GM21528 (cell line): ENCODE data around the gene SMIM44.

Experiments
- ATAC-seq: cut with Tn5 transposase; IDR thresholded peaks from one replicate; pipeline ENCODE4 v1.9.1; 2021; ENCODE audit warnings: mild to moderate bottlenecking, moderate library complexity; ENCODE audit not compliant: unreplicated experiment, low FRiP score

Gene SMIM44

DNA sequence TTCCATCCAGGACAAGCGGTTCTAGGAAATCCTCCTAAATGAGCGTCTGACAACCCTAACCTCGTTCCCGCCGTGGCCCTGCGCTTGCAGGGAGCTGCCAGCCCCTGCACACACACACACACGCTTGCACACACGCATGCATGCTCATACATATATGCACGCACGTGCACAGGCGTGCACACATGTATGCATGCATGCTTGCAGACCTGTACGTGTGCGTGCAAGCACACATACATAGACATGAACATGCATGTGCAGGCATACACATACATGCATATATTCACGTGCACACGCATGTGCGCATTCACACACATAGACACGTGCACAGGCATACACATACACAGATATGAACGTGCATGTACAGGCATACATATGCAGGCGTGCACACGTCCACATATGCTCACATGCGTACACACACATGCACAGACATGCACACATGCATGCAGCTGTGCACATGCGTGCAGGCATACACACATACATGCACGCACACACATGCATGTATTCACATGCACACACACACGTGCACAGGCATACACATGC lies 38.5 kb downstream of the SMIM44 start:
- ATAC-seq = no peak

DNA sequence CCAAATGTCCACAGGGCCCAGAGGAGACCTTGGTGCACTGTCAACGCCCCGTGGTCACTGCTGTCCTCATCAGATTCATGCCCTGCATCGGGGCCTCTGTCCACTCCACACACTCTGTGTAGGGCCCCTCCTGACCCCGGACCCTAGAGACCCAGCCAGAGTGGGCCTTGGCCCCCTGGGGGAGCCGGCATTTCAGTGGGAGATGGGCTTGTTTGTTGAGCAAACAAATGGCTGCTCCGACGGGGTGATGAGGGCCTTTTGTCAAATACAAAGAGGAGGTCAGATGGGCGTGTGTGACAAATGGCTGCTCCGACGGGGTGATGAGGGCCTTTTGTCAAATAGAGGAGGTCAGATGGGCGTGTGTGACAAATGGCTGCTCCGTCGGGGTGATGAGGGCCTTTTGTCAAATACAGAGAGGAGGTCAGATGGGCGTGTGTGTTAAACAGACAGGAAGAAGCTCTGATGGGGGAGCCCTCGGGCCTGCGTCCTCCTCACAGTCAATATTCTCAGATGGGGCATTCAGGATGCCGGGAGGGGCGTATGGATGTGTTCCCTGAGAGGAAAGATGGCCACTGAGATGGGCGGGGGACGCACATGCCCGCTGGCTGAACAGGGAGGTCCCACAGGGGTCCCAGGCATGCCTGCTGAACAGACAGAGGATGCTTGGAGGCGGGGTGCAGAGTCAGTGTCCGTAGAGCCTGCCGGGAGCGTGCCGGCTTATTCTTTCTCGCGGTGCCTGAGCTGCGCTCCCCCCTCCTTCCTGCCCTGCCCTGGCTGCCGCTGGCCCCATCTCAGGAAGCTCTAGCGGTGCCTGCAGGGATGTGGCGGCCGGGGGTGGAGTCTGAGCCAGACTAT lies 39.2 kb downstream of the SMIM44 start:
- ATAC-seq = no peak

DNA sequence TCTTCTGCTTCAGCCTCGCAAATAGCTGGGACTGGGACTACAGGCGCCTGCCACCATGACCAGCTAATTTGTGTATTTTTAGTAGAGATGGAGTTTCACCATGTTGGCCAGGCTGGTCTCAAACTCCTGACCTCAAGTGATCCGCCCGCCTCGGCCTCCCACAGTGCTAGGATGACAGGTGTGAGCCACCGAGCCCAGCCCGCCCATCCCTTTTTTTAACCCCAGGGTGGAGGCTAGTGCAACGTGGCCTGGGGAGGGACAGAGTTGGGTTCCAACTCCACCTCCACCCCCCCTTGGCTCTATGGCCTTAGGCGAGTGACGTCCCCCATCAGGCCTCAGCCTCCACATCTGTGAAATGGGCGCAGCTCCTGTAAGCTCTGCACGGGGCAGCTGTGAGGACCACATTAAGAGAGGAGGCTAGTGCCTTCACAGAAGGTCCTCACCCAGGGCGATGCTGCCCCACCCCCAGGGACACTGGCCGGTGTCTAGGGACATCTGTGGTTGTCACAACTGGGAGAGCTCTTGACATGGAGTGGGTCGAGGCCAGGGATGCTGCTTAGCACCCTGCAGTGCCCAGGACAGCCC lies 40.7 kb downstream of the SMIM44 start:
- no peak for ATAC-seq

DNA sequence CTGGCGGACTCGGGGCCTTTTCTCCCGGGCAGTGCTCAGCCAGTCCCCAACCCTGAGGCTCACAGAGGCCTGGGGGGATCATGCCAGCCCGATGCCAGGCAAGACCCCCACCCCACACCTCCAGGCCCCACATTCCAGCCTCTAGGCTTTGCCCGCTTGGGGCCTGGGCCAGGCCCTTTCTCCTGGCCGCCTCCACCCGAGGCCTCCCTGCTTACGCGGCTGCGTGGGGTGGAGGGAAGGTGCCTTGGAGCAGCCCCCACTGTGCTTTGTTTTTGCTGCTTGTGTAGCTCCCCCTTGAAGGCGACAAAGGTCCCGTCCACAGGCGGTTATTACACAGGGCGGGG lies 41.3 kb downstream of the SMIM44 start:
- no peak for ATAC-seq

DNA sequence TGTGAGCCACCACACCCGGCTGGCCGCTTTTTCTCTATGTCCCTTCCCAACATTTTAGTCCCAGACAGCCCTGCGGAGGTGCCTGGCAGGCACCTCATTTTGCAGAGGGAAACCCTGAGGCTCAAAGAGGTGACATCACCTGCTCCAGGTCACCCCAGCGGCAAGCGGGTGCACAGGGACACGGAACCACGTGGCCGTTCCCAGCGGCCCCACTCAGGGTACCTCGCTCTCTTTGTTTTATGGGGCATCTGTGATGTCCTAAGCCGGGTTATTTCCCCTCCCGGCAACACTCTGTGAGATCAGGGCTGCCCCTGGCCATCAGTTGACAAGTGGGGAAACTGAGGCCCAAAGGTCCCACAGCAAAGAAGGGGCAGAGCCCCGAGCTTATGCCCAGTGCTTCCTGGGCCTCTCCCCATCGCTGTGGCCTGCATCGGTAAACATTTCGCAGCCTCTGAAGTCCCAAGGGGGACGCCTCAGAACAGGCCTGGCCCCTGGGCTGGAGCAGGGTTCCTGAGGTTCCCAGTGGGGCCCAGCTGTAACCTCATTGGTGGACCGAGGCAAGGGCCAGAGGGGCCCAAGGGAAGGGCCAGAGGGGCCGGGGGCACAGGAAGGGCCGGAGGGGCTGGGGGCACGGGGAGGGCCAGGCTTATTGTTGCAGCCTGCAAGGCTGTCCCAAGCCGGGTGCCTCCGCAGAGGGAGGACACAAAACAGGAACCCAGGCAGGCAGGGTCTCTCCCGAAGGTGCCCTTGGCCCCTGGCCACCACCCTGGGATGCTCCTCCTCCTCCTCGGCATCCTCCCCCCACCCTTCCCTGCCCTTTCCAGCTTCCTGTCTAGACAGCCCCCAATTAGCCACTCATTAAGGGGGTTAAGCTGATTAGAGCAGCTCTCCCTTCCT lies 41.9 kb downstream of the SMIM44 start:
- no peak for ATAC-seq

DNA sequence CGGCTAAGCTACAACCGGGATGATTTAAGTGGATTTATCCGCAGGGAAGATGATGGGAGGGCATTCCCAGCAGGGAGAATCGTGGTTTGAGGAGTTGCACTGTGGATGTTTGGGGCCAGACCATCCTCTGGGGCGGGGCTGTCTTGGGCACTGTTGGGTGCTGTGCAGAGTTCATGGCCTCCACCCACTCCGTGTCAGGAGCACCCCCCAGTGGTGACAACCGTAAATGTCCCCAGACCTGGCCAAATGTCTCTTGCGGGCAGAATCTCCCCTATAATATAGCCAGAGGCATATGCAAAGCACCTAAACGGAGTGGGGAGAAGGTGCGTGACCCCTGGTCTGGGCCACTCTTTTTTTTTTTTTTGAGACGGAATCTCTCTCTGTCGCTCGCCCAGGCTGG lies 43.2 kb downstream of the SMIM44 start:
- ATAC-seq = no peak

DNA sequence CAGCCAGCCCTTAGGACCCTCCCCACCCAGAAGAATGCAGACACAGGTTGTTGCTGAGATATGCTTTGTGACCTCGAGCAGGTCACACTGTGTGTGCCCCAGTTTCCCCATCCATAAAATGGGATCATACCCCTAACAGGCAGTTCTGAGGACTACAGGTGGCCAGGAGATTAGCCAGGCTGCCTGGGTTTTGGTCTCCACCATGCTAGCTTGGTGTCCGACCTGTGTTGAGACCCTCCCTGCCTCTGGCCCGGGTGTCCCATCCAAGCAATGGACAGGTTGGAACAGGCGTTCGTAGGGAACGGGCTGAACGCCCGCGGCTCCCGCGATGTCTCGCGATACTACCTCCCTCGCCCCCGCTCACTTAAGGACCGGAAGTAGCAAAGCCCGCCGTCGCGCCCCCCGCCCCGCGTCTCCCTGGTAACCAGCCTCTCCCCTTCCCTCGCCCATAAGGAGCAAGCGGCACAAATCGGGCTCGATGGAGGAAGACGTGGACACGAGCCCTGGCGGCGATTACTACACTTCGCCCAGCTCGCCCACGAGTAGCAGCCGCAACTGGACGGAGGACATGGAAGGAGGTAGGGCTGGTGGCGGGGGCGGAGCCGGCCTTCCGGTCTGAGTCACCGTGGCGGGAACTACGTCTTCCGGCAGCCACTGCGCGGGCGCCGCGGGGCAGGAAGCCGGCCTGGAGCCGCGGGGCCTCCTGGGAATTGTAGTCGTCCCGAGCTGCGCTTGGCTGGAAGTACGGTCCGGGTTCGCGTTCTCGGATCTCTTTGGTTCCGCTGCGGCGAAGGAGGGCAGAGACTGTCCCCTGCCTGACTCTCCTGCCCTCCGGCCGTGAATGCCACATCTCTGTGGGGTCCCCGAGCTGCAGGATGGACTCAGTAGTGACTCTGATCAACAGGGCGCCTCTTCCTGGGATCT lies 48.3 kb downstream of the SMIM44 start:
- peak; percentile 86 for ATAC-seq

DNA sequence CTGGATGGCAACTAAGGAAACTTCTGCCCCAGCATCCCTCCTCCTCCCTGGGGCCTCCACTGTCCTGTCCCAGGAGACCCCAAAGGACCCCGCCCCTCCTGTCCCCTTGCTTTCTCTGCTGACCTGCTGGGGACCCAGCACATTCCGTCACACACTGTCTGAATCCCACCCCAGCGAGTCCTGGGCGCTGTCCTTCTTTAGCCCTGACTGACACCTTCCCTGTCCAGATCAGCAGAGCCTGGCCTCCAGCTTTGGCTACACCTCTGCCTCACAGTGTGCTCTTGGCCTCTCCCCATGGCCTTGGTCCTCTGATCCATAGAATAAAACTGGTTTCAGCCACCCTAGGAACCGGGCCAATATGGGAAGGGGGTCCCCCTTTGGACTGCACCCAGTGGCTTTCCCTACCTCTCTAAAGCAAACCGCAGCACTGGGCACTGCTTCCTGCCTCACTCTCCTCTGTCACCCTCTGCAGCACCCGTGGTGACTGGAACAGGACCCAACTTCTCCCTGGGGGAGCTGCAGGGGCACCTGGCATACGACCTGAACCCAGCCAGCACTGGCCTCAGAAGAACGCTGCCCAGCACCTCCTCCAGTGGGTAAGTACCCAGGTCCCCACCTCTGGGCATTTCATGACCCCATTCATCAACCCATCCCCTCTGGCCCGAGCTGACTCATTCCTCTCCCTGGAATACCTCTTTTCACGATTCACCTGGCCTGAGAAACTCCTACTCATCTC lies 49.3 kb downstream of the SMIM44 start:
- ATAC-seq = no peak

DNA sequence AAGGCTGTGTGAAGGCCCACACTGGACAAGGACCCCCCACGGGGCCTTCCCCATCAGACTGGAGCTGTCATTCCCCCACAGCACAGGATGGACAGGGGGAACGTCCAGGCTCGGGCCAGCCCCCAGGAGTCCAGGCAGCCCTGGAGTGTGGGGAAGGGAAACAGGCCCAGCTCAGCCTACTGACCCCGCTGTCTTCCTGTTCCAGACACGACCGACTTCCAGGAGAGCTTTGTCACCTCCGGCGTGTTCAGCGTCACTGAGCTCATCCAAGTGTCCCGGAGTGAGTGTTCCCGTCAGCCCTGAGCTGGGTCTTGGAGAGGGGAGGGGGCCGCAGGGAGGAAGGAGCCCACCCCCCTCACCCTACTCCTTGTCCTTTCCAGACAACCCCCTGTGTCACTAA lies 49.9 kb downstream of the SMIM44 start:
- ATAC-seq = no peak
